Type B pancreatic cell (in vitro differentiated cells): ENCODE data around the gene KLHL42. TPM values are rescaled to one million over a fixed set of nuclear protein-coding genes. Genes with fewer than 3 reads are reported as not detected.

ENCODE experiments used
- DNase-seq: peaks from one replicate; pipeline ENCODE4 v3.0.0; 2021; ENCODE audit warnings: mixed read lengths; ENCODE audit not compliant: unreplicated experiment; ENCODE audit errors: extremely low spot score
- H3K27ac Mint-ChIP-seq: 2 replicates; pipeline ENCODE4 v1.8.0; 2021; ENCODE audit warnings: mild to moderate bottlenecking, mixed read lengths
- H3K27me3 Mint-ChIP-seq: 2 replicates; pipeline ENCODE4 v1.8.0; 2021; ENCODE audit warnings: mixed read lengths
- H3K36me3 Mint-ChIP-seq: 2 replicates; pipeline ENCODE4 v1.8.0; 2021; ENCODE audit warnings: mixed read lengths
- H3K4me1 Mint-ChIP-seq: one replicate; pipeline ENCODE4 v1.8.0; 2021; ENCODE audit warnings: mixed read lengths; ENCODE audit not compliant: unreplicated experiment
- H3K4me3 Mint-ChIP-seq: 2 replicates; pipeline ENCODE4 v1.8.0; 2021; ENCODE audit warnings: mild to moderate bottlenecking, mixed read lengths
- H3K9me3 Mint-ChIP-seq: 2 replicates; pipeline ENCODE4 v1.8.0; 2021; ENCODE audit warnings: mixed read lengths
- CTCF ChIP-seq: fragments of 200-600 bp; sonication (generic); conservative IDR thresholded peaks from 2 replicates; pipeline ENCODE4 v1.5.0; 2021; ENCODE audit warnings: antibody characterized with exemption, mild to moderate bottlenecking
- total RNA-seq: library from RNA; stranded (reverse); gene quantifications from 2 replicates; pipeline ENCODE4 v1.2.1, GENCODE V29; 2021; ENCODE audit warnings: low replicate concordance

The KLHL42 gene
- total RNA-seq, 1 donor from 2014 or later: 30.6 TPM

DNA sequence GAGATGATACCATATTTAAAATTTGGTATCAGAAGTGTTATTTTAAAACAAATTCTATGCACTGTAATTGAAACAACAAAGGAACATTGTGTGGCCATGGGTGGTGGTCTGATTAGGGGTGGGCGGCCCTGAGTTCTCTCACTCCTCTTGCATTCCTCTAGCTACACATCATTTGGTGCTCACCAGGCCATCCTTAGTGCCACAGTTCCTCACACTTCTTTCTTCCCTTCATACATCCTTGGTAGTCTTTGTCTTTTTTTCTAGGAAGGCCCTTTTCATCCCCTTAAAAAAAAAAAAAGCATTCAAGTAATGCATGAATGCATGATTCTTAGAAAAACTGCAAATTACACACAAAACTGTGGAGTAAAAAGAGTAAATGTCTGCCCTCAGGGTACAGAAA lies 2.4 kb downstream of the KLHL42 start:
- Mint-ChIP-seq H3K4me1 (peaks cover 21% of the 10 kb centered on the region), H3K4me3 (peak overlapping the region; percentile 88), H3K27ac (peak overlapping the region; percentile 42), H3K27me3 (no peaks in the 10 kb centered on the region), H3K9me3 (no peaks in the 10 kb centered on the region), H3K36me3 (peaks cover 48% of the 10 kb centered on the region)
- DNase-seq: no peak
- TF ChIP-seq CTCF: no peak

GRCh38 chr12:27785882-27786570 lies 6.0 kb downstream of the KLHL42 start:
- TF ChIP-seq CTCF: no peak
- Mint-ChIP-seq H3K4me3 (no peak overlapping the region), H3K9me3 (no peaks in the 10 kb centered on the region), H3K36me3 (peaks cover 62% of the 10 kb centered on the region), H3K27me3 (no peaks in the 10 kb centered on the region), H3K27ac (peak overlapping the region; percentile 9), H3K4me1 (peaks cover 15% of the 10 kb centered on the region)
- DNase-seq: no peak

GRCh38 chr12:27787559-27787958 lies 7.5 kb downstream of the KLHL42 start:
- Mint-ChIP-seq H3K36me3 (peaks cover 59% of the 10 kb centered on the region), H3K27ac (no peak overlapping the region), H3K27me3 (no peaks in the 10 kb centered on the region), H3K9me3 (no peaks in the 10 kb centered on the region), H3K4me3 (no peak overlapping the region), H3K4me1 (peaks cover under 1% of the 10 kb centered on the region)
- no peak for DNase-seq
- TF ChIP-seq CTCF: no peak

- Mint-ChIP-seq H3K4me1 (no peaks in the 10 kb centered on the region), H3K36me3 (peaks cover 60% of the 10 kb centered on the region), H3K4me3 (no peak overlapping the region), H3K27ac (no peak overlapping the region), H3K9me3 (no peaks in the 10 kb centered on the region), H3K27me3 (no peaks in the 10 kb centered on the region)
- no peak for TF ChIP-seq CTCF
- no peak for DNase-seq
Measured at GRCh38 chr12:27790179-27790578, 10.1 kb downstream of the KLHL42 start.

DNA sequence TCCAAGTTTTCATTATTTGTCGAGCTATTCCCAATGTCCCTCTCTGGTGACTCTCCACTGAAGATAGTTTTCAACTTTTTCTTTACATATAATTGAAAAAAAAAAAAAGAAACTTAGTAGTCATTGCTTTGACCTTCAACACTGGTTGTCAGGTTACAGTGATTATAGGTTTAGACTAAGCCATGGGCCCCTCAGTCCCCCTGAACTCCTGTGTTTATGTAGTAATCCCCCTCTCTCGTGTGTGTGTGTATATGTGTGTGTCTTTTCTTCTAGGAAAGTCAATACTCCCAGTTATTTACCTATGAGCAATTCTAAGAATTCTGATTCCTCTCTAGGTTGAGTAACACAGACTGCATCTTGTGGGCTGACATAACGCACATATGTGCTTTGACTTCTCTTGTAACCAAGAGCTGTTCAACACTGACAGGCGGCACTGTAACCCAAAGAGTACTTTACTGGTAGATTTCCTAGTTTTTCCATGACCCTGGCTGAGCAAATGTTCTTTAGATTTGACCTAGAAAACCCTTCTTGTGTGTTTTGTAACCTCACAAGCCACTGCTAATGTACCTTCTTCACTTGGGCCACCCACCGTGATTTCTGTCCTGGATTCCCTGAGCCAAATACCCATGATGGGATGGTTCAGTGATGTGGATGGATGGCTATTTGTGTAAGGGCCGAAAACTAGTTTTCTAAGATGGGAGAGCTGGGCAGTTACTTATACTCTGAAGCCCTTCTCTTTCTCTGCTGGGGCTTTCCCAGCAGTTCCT lies 15.0 kb downstream of the KLHL42 start:
- H3K36me3 Mint-ChIP-seq: peaks cover 64% of the 10 kb centered on the region
- no peak for TF ChIP-seq CTCF
- H3K4me3 Mint-ChIP-seq: no peak overlapping the region
- H3K27ac Mint-ChIP-seq: peak overlapping the region; percentile 1
- H3K27me3 Mint-ChIP-seq: no peaks in the 10 kb centered on the region
- no peaks in the 10 kb centered on the region for H3K9me3 Mint-ChIP-seq
- H3K4me1 Mint-ChIP-seq: no peaks in the 10 kb centered on the region
- no peak for DNase-seq
